KOPT-K1 (cell line): ENCODE data around the gene TOP2B.

Source experiments
- H3K27ac ChIP-seq: fragments of 200-600 bp; sonication (generic); 2 replicates; pipeline ENCODE4 v1.5.1; 2016; ENCODE audit warnings: antibody characterized with exemption, mild to moderate bottlenecking, low read depth, low read length; ENCODE audit not compliant: poor library complexity, severe bottlenecking
- H3K36me3 ChIP-seq: fragments of 200-600 bp; sonication (generic); 2 replicates; pipeline ENCODE4 v1.5.1; 2017; ENCODE audit warnings: antibody characterized with exemption, mild to moderate bottlenecking, low read length, moderate library complexity; ENCODE audit not compliant: insufficient read depth
- H3K9me3 ChIP-seq: fragments of 200-600 bp; sonication (generic); 2 replicates; pipeline ENCODE4 v1.5.1; 2017; ENCODE audit warnings: antibody characterized with exemption, low read length, mild to moderate bottlenecking; ENCODE audit not compliant: insufficient read depth, poor library complexity, severe bottlenecking

The TOP2B gene

GRCh38 chr3:25572336-25572735 is 92.4 kb downstream of the TOP2B start:
- H3K27ac ChIP-seq: no peak overlapping the region
- H3K9me3 ChIP-seq: no peaks in the 10 kb centered on the region
- no peaks in the 10 kb centered on the region for H3K36me3 ChIP-seq

DNA sequence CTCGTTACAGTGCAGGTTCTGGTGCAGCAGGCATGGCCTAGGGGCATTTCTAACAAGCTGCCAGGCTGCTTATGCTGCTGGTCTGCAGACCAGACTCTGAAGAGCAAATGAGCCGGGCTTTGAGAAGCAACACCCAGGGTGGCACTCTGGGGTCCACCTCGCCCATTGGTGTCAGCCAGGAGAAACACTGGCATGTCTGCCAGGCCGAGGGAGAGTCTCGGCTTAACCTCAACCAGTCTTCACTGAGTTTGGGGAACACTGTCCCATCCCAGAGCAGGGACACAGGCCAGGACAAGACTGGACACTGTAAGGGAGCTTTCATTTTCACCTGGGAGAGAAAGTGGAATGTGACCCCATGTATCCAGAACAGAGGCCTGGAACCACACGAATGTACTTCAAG is 93.4 kb downstream of the TOP2B start:
- Histone ChIP-seq H3K9me3 (no peaks in the 10 kb centered on the region), H3K27ac (no peak overlapping the region), H3K36me3 (no peaks in the 10 kb centered on the region)

GRCh38 chr3:25568525-25569078 is 96.1 kb downstream of the TOP2B start:
- Histone ChIP-seq H3K9me3 (no peaks in the 10 kb centered on the region), H3K27ac (no peak overlapping the region), H3K36me3 (no peaks in the 10 kb centered on the region)

DNA sequence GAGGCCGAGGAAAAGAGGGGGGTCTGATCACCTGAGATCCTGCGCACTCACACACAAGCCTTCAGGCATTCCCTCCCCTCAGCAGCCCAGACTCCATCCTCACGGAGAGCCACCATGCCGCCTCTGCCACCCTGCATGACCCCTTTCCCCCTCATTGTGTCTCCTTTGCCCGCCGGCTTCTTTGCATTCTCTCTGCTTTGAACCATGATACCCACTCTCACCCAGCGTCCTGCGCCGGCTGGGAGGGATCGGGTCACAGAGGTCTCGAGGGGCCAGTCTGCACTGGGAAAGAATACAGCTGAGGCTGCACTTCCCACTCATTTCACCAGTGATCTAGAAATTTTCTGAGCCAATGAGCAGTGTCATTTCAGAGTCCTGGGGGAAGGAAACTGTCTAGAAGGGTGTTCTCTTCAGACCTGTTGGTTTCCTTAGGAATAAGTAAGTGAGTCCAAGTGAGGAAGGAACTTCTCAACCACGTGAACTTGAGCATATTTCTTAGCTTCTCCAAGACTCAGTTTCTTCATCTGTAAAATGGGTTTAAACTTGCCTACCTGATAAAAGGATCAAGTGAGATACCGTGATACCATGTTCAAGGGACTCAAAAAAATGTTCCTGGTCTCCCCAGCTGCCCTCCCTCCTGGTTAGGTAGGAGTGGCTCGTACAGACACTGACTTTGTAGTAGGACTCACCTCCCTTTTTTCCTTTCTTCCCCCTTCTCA is 96.7 kb downstream of the TOP2B start:
- Histone ChIP-seq H3K9me3 (no peaks in the 10 kb centered on the region), H3K36me3 (no peaks in the 10 kb centered on the region), H3K27ac (no peak overlapping the region)

DNA sequence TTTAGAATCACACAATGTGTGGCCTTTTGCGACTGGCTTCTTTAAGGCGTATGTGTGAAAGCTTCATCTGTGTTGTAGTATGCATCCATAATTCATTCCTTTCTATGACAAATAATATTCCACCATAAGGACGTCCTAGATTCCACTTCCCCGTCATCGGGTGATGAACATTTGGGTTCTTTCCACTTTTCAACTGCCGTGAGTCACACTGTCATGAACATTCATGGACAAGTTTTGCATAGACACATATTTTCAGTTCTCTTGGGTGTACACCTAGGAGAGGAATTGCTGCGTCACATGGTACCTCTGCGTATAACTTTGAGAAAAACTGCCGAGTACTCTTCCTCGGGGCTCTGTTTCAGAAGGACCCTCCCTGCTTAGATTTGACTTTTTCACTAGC is 97.3 kb downstream of the TOP2B start:
- Histone ChIP-seq H3K27ac (no peak overlapping the region), H3K9me3 (no peaks in the 10 kb centered on the region), H3K36me3 (no peaks in the 10 kb centered on the region)

- Histone ChIP-seq H3K36me3 (no peaks in the 10 kb centered on the region), H3K27ac (no peak overlapping the region), H3K9me3 (no peaks in the 10 kb centered on the region)
Measured at GRCh38 chr3:25566358-25566920, 98.3 kb downstream of the TOP2B start.

GRCh38 chr3:25565807-25566206 is 98.9 kb downstream of the TOP2B start:
- no peaks in the 10 kb centered on the region for H3K36me3 ChIP-seq
- H3K9me3 ChIP-seq: no peaks in the 10 kb centered on the region
- H3K27ac ChIP-seq: no peak overlapping the region

DNA sequence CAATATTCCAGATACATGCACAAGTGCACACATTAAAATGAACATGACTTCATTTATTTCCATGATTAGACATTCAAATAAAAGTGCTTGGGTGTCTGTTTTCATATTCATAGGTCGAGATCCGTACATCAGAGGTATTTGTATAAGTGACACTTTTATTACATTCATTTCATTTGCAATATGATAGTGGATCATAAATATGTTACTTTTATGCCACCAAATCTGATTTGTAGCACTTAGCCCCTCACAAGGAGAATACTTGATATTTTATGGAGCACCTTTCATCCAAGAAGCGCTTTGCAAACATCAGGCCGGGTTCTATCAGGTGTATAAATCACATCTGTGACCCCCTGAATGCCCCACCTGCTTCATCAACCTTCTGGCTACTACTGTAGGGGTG is 100.6 kb downstream of the TOP2B start:
- H3K27ac ChIP-seq: no peak overlapping the region
- H3K9me3 ChIP-seq: no peaks in the 10 kb centered on the region
- no peaks in the 10 kb centered on the region for H3K36me3 ChIP-seq

GRCh38 chr3:25563601-25564000 is 101.1 kb downstream of the TOP2B start:
- Histone ChIP-seq H3K27ac (no peak overlapping the region), H3K36me3 (no peaks in the 10 kb centered on the region), H3K9me3 (no peaks in the 10 kb centered on the region)

DNA sequence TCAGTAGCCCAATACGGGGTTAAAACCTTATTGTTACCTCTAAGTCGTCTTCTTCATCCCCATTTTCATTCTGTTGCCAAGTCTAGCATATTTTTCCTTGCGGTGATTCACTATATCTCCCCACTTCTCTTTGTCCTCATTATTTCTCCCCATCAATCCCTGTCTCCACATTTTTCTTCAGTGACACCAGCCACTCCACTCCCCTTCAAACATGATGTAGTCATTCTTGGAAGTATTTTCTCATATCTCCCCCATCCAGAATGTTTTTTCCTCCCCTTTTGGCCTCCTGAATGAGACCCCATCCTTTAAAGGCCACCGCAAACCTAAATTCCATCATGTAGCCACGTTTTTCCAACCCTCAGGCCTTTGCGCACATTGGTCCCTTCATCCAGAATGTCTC is 105.9 kb downstream of the TOP2B start:
- Histone ChIP-seq H3K9me3 (no peaks in the 10 kb centered on the region), H3K27ac (no peak overlapping the region), H3K36me3 (no peaks in the 10 kb centered on the region)

DNA sequence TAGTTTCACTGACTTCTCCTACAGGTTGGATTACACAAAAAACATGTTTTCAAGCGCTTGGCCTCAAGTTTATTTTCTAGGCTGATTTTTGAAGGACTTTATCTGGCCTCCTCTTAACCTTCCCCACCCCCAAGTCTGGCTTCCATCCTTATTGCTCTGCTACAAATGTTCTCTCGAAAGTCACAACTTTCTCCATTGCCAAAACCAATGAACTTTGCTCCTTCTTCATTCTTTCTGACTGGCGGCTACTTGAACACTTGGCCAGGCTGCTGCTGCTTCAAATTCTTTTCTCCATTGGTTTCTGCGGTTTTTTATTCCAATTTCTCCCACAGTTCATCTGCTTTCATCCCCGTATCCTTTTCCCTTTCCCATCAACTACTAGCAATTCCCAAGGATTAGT is 106.6 kb downstream of the TOP2B start:
- H3K36me3 ChIP-seq: no peaks in the 10 kb centered on the region
- H3K9me3 ChIP-seq: no peaks in the 10 kb centered on the region
- H3K27ac ChIP-seq: no peak overlapping the region

DNA sequence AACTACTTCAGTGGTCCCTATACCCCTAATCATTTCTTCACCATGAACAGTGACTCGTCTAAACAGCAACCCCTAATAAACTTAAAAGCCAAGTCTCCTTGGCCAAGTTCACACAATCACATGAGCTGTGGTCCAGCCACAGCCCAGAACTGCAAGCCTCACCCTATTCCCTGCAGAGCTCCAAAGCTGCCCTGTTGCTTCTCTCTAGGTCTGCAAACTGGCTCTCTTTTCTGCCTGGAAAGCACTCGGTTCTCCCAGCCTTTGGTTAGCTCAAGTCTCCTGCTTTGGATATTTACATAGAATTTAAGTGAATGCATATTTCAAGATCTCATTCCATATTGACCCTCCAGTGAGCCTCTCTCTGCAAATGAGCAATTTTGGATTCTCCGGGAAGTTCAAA is 107.0 kb downstream of the TOP2B start:
- Histone ChIP-seq H3K27ac (no peak overlapping the region), H3K36me3 (no peaks in the 10 kb centered on the region), H3K9me3 (no peaks in the 10 kb centered on the region)

DNA sequence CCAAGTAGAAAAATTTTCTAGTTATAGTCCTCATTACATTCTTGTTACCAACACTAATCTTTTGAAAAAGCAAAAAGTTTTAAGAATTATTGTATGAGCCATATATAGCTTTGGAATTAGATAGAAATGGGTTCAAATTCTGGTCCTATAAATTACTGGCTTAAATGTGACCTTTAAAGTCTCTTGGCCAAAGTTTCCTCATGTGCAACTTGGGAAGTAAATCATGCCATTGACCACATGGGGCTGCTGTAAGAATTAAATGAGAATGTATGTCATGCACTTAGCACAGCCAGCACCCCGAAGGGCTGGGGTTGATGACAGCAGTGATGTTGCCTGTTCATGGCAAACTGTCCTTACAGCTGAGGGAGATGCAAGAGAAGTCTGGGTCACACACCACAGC is 108.3 kb downstream of the TOP2B start:
- no peaks in the 10 kb centered on the region for H3K36me3 ChIP-seq
- H3K9me3 ChIP-seq: no peaks in the 10 kb centered on the region
- no peak overlapping the region for H3K27ac ChIP-seq

DNA sequence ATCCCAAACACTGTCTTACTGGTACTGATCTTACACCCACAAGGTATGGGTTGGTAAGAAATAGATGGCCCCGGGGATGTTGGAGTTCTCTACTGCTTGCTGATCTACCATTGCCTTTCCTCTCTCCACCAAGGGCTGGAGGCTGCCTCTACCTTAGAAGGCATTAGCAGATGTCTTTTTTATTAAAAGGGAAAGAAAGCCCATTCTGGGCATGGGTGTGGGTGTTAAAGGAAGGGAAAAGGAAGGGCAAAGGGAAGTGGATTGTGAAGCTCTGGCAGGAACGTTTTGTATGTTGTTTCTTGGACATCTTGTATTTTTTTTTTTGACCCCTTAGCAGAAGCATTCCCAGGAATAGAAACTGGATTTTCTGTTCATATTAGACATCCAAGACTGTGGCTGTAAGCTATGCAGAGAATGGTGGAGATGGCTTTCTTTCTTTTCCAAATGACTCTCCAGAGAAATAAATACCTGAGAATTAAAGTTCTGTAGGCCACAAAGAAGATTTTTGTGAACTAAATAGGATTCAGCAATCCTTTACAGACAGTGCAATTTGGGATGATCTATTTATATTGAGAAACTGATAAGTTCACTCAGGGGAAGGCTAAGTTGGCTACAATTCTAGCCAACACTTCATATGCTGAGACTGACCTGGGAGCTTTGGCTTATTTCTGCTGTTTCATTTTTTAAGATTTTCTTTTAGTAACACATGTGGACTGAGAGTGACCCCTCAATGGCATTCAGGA is 108.8 kb downstream of the TOP2B start:
- no peaks in the 10 kb centered on the region for H3K36me3 ChIP-seq
- no peak overlapping the region for H3K27ac ChIP-seq
- no peaks in the 10 kb centered on the region for H3K9me3 ChIP-seq

DNA sequence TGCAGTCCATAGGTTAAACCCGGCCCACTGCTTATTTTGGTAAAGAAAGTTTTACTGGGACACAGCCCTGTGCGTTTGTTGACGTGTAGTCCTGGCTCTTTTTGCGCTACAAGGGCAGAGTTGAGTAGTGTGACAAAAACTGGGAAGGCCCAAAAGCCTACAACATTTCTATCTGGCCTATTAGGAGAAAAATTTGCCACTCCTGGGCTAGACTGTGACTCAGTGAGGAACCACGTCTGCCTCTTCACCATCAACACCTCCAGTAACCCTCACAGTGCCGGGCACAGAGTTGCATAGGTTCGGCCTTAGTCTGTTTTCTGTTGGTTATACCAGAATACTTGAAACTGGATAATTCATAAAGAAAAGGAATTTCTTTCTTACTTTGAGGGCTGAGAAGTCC is 110.3 kb downstream of the TOP2B start:
- Histone ChIP-seq H3K9me3 (no peaks in the 10 kb centered on the region), H3K36me3 (no peaks in the 10 kb centered on the region), H3K27ac (no peak overlapping the region)
